Measurements from ENCODE around the gene ASPM.

Gene ASPM, protein sequence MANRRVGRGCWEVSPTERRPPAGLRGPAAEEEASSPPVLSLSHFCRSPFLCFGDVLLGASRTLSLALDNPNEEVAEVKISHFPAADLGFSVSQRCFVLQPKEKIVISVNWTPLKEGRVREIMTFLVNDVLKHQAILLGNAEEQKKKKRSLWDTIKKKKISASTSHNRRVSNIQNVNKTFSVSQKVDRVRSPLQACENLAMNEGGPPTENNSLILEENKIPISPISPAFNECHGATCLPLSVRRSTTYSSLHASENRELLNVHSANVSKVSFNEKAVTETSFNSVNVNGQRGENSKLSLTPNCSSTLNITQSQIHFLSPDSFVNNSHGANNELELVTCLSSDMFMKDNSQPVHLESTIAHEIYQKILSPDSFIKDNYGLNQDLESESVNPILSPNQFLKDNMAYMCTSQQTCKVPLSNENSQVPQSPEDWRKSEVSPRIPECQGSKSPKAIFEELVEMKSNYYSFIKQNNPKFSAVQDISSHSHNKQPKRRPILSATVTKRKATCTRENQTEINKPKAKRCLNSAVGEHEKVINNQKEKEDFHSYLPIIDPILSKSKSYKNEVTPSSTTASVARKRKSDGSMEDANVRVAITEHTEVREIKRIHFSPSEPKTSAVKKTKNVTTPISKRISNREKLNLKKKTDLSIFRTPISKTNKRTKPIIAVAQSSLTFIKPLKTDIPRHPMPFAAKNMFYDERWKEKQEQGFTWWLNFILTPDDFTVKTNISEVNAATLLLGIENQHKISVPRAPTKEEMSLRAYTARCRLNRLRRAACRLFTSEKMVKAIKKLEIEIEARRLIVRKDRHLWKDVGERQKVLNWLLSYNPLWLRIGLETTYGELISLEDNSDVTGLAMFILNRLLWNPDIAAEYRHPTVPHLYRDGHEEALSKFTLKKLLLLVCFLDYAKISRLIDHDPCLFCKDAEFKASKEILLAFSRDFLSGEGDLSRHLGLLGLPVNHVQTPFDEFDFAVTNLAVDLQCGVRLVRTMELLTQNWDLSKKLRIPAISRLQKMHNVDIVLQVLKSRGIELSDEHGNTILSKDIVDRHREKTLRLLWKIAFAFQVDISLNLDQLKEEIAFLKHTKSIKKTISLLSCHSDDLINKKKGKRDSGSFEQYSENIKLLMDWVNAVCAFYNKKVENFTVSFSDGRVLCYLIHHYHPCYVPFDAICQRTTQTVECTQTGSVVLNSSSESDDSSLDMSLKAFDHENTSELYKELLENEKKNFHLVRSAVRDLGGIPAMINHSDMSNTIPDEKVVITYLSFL (N-terminal part only)

DNA sequence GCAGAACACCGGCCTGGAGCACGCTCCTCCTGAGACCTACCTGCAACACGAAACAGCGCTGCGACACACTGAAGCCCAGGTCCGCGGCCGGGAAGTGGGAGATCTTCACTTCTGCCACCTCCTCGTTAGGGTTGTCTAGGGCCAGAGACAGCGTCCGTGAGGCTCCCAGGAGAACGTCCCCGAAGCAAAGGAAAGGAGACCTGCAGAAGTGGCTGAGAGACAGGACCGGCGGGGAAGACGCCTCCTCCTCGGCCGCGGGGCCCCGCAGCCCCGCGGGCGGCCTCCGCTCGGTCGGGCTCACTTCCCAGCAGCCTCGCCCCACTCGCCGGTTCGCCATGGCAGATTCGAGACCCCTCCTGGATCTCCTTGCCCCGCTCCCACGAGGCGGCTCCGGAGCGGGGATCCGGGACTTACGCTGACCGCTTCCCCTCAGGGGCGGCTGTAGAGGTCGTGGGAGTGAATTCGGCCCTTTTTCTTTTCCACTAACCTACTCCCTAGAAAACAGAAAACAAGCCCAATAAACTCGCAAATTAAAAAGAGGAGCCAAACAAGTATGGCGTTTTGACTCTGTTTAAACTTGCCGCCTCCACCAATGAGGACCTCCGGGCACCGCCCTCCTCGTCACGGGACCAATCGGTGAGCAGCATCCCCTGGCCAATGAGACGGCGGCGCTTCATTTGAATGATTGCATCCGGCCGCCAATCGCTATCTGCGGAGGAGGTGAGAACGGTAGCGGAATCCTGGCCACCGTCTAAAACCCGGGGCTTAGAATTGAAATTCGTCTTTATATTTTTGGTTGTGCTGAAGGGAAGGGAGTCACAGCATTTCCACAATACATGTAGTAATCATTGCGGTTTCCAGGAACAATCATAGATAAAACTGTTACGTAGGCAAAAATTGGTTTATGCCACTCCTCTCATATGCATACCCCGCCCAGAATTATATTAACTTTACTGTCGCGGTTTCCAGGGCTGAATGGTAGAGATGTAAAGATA lies at the start of gene ASPM:
Gene ASPM (minus strand): TSS at position 569 of the 995 bp plus-strand sequence. CDS start 232 bp downstream, at position 337.
- H3K9ac ChIP-seq (ENCODE audit: low read length in 2 of 2) = peak within 1 kb of the TSS; percentile 43 to 67
- no peak within 1 kb of the TSS for H3K27ac ChIP-seq (ENCODE audit: low read length)
- H3K4me1 ChIP-seq (ENCODE audit: control insufficient read depth, insufficient read depth, low read length) = peaks cover 8% of the 10 kb centered on the region
- H3K27me3 ChIP-seq (ENCODE audit: control insufficient read depth in 1 of 2, insufficient read depth in 2 of 2, low read length in 2 of 2) = peaks cover 0 to 8% of the 10 kb centered on the region in 2 donors
- H3K9me3 ChIP-seq (ENCODE audit: control insufficient read depth in 2 of 2, low read length in 2 of 2) = no peaks in the 10 kb centered on the region
- H3K36me3 ChIP-seq (ENCODE audit: control insufficient read depth in 2 of 2, insufficient read depth in 2 of 2, low read length in 2 of 2) = no peaks in the 10 kb centered on the region
- H3K4me3 ChIP-seq (ENCODE audit: low read length in 2 of 2) = peak within 1 kb of the TSS; percentile 80 to 99

DNA sequence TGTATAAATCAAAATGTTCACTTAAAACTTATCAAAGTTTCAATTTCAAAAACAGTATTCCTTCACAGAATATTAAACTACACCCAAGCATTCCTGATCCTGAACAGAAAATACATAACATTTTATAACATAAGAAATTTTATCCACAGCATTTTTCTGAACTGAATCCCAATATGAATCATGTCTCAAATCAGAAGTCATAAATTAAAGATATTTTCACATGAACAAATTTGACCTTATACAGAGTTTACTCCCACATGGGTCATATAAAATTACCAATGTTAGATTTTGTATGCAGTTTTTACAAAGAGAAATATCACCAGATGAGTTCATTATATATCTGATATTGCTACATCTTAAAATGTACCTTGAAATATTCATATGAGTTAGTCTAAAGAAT lies 48.6 kb upstream of the ASPM start:
- peaks cover 3% of the 10 kb centered on the region for H3K4me1 ChIP-seq (ENCODE audit: control insufficient read depth, insufficient read depth, low read length)
- no peak overlapping the region for H3K9ac ChIP-seq (ENCODE audit: low read length in 2 of 2)
- no peaks in the 10 kb centered on the region for H3K27me3 ChIP-seq (ENCODE audit: control insufficient read depth in 1 of 2, insufficient read depth in 2 of 2, low read length in 2 of 2)
- H3K36me3 ChIP-seq (ENCODE audit: control insufficient read depth in 2 of 2, insufficient read depth in 2 of 2, low read length in 2 of 2) = no peaks in the 10 kb centered on the region
- no peak overlapping the region for H3K4me3 ChIP-seq (ENCODE audit: low read length in 2 of 2)
- no peaks in the 10 kb centered on the region for H3K9me3 ChIP-seq (ENCODE audit: control insufficient read depth in 2 of 2, low read length in 2 of 2)
- H3K27ac ChIP-seq (ENCODE audit: low read length) = no peak overlapping the region

DNA sequence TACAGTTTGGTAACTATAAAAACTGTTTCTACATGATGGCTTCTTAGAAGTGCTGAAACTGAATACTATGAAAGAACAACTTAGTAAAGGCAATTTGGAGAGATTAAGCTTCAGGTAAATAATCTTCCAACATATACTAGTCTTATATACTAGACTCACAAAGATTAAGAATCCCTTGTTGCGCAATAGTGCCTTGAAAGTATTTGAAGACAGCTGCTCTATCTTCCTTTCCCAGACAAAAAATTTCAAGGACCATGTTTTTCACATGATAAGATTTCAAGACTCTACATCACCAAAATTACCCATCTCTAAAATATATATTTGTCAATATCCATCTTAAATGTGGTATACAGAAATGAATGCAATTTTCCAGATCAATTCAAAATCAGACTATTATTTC lies 37.7 kb upstream of the ASPM start:
- no peaks in the 10 kb centered on the region for H3K9me3 ChIP-seq (ENCODE audit: control insufficient read depth in 2 of 2, low read length in 2 of 2)
- no peaks in the 10 kb centered on the region for H3K27me3 ChIP-seq (ENCODE audit: control insufficient read depth in 1 of 2, insufficient read depth in 2 of 2, low read length in 2 of 2)
- no peak overlapping the region for H3K27ac ChIP-seq (ENCODE audit: low read length)
- H3K36me3 ChIP-seq (ENCODE audit: control insufficient read depth in 2 of 2, insufficient read depth in 2 of 2, low read length in 2 of 2) = peaks cover 13 to 16% of the 10 kb centered on the region in 2 donors
- no peak overlapping the region for H3K4me3 ChIP-seq (ENCODE audit: low read length in 2 of 2)
- H3K4me1 ChIP-seq (ENCODE audit: control insufficient read depth, insufficient read depth, low read length) = no peaks in the 10 kb centered on the region
- no peak overlapping the region for H3K9ac ChIP-seq (ENCODE audit: low read length in 2 of 2)

DNA sequence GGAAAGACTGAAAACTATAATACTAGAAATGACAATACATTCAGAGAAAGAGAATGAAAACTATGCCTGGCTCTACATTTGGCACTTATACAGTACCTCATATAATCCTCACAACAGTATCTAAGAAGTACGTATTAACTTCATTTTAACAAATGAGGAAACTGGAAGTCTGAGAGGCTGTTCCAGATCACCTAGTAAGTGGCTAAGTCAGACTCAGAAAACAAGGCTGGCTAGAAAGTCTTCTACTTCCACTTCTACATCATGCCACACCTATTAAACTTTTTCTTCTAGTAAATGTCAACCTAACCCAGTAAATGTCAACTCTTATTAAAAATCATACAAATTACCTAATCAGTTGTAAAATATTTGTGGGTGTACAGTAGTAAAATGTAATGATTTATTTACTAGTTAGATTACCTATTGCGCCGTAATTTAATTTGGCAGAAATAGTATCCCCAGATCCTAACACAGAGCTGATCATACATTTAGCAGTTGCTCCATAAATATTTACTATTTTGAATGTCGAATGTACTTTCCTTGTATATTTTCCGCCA lies 36.8 kb upstream of the ASPM start:
- Histone ChIP-seq H3K36me3 (ENCODE audit: control insufficient read depth in 2 of 2, insufficient read depth in 2 of 2, low read length in 2 of 2) (peaks cover 13 to 16% of the 10 kb centered on the region in 2 donors), H3K9ac (ENCODE audit: low read length in 2 of 2) (no peak overlapping the region), H3K4me3 (ENCODE audit: low read length in 2 of 2) (no peak overlapping the region)

DNA sequence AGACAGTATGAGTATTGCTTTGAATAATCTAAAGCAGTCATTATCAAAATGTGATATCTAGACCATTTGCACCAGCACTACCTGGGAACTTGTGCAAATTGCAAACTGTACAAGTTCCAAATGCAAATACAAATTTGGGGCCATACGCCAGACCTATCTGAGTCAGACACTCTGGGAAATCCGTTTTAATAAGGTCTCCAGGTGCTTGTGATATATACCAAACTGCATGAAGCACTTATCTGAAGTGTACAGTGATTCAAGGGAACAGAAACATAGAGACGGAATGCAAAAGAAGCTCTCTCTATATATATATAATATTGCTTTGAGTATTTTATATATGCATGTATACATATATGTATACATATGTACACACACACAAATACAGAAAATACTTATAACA lies 36.2 kb upstream of the ASPM start:
- H3K27me3 ChIP-seq (ENCODE audit: control insufficient read depth in 1 of 2, insufficient read depth in 2 of 2, low read length in 2 of 2) = no peaks in the 10 kb centered on the region
- no peak overlapping the region for H3K9ac ChIP-seq (ENCODE audit: low read length in 2 of 2)
- peaks cover 9 to 12% of the 10 kb centered on the region in 2 donors for H3K36me3 ChIP-seq (ENCODE audit: control insufficient read depth in 2 of 2, insufficient read depth in 2 of 2, low read length in 2 of 2)
- no peaks in the 10 kb centered on the region for H3K4me1 ChIP-seq (ENCODE audit: control insufficient read depth, insufficient read depth, low read length)
- H3K9me3 ChIP-seq (ENCODE audit: control insufficient read depth in 2 of 2, low read length in 2 of 2) = no peaks in the 10 kb centered on the region
- H3K27ac ChIP-seq (ENCODE audit: low read length) = no peak overlapping the region
- H3K4me3 ChIP-seq (ENCODE audit: low read length in 2 of 2) = no peak overlapping the region

More for the DNA sequence above, 36.8 kb upstream of the ASPM start:
- H3K9me3 ChIP-seq (ENCODE audit: control insufficient read depth in 2 of 2, low read length in 2 of 2) = no peaks in the 10 kb centered on the region
- no peak overlapping the region for H3K27ac ChIP-seq (ENCODE audit: low read length)
- H3K4me1 ChIP-seq (ENCODE audit: control insufficient read depth, insufficient read depth, low read length) = no peaks in the 10 kb centered on the region
- H3K27me3 ChIP-seq (ENCODE audit: control insufficient read depth in 1 of 2, insufficient read depth in 2 of 2, low read length in 2 of 2) = no peaks in the 10 kb centered on the region

DNA sequence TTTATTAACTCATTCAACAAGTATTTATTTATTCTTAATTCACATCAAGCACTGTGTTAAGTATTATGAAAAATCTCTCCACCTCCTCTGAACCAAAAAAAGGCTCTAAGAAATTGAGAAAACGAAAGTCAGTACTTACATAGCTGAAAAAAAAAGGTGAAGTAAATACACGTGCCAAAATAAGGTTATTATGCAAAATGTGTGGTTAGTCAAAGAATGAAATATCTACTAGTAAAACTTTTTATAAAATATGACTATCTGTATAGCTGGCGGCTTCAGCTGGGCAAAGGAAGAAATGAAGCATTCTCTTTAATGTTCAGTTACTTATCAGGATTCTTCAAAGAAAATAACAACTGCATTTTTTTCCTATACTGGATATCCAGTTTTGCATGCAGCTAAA lies 35.5 kb upstream of the ASPM start:
- Histone ChIP-seq H3K27ac (ENCODE audit: low read length) (no peak overlapping the region), H3K4me3 (ENCODE audit: low read length in 2 of 2) (no peak overlapping the region), H3K27me3 (ENCODE audit: control insufficient read depth in 1 of 2, insufficient read depth in 2 of 2, low read length in 2 of 2) (no peaks in the 10 kb centered on the region), H3K9ac (ENCODE audit: low read length in 2 of 2) (no peak overlapping the region), H3K36me3 (ENCODE audit: control insufficient read depth in 2 of 2, insufficient read depth in 2 of 2, low read length in 2 of 2) (peaks cover 3 to 7% of the 10 kb centered on the region in 2 donors), H3K4me1 (ENCODE audit: control insufficient read depth, insufficient read depth, low read length) (no peaks in the 10 kb centered on the region), H3K9me3 (ENCODE audit: control insufficient read depth in 2 of 2, low read length in 2 of 2) (no peaks in the 10 kb centered on the region)

DNA sequence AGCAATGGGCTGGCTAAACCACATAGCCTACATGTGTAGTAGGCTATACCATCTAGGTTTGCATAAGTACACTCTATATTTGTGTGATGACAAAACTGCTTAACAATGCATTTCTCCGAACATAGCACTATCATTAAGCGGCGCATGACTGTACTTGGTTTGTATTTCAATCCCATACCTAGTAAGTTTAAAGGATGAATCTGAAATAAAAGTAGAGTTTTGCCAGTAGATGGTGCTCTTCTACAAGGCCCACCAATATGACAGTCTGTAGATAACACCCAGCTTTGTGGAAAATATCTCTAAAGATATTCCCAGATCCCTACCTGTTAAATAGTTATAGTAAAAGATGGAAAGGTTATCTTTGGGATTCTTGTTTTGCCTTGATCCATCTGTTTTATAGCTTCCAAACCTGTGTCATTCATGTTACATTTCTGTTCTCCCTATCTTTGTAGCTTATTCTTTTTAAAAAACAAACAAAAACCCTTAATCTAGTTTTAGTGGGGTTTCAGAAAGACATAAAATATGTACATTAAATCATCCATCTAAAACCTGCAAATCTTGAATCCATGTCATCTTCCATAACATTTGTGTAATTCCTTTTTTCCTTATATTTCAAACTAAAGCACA lies 33.9 kb upstream of the ASPM start:
- Histone ChIP-seq H3K36me3 (ENCODE audit: control insufficient read depth in 2 of 2, insufficient read depth in 2 of 2, low read length in 2 of 2) (peaks cover 0 to 4% of the 10 kb centered on the region in 2 donors), H3K4me1 (ENCODE audit: control insufficient read depth, insufficient read depth, low read length) (no peaks in the 10 kb centered on the region), H3K9me3 (ENCODE audit: control insufficient read depth in 2 of 2, low read length in 2 of 2) (no peaks in the 10 kb centered on the region), H3K4me3 (ENCODE audit: low read length in 2 of 2) (no peak overlapping the region), H3K9ac (ENCODE audit: low read length in 2 of 2) (no peak overlapping the region), H3K27me3 (ENCODE audit: control insufficient read depth in 1 of 2, insufficient read depth in 2 of 2, low read length in 2 of 2) (no peaks in the 10 kb centered on the region), H3K27ac (ENCODE audit: low read length) (no peak overlapping the region)

DNA sequence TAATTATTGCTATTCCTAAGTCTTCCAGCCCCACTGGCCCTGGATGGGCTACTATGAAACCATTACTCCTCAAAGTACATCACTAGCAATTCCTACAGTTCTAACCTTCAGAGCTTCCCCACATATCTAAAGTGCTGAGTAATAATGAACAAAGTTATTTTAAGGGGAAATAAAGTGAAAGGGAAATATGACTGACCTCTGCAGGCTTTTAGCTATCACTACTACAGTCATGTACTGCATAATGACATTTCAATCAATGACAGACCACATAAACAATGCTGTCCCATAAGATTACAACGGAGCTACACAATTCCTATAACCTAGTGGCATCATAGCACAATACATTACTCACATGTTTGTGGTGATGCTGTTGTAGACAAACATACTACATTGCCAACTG lies 32.5 kb upstream of the ASPM start:
- peaks cover 0 to 7% of the 10 kb centered on the region in 2 donors for H3K36me3 ChIP-seq (ENCODE audit: control insufficient read depth in 2 of 2, insufficient read depth in 2 of 2, low read length in 2 of 2)
- H3K4me3 ChIP-seq (ENCODE audit: low read length in 2 of 2) = no peak overlapping the region
- no peaks in the 10 kb centered on the region for H3K4me1 ChIP-seq (ENCODE audit: control insufficient read depth, insufficient read depth, low read length)
- no peaks in the 10 kb centered on the region for H3K27me3 ChIP-seq (ENCODE audit: control insufficient read depth in 1 of 2, insufficient read depth in 2 of 2, low read length in 2 of 2)
- H3K27ac ChIP-seq (ENCODE audit: low read length) = no peak overlapping the region
- no peaks in the 10 kb centered on the region for H3K9me3 ChIP-seq (ENCODE audit: control insufficient read depth in 2 of 2, low read length in 2 of 2)
- no peak overlapping the region for H3K9ac ChIP-seq (ENCODE audit: low read length in 2 of 2)

DNA sequence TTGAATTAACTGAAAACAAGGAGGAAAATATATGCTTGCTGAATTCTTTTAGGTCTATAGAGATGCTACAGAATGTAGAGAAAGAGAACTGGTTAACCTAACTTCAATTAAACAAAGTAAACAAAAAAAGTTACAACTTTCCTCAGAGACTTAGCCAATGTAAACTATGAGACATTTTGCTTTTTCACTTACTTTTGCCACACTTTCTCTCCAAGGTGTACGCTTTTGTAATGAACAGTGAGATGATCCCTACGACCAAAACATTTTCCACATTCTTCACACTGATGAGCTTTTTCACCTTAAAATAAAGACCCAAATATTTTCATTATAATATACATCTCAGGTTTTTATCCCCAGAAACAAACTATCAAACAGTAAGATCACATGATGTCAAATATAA lies 28.3 kb upstream of the ASPM start:
- Histone ChIP-seq H3K4me1 (ENCODE audit: control insufficient read depth, insufficient read depth, low read length) (no peaks in the 10 kb centered on the region), H3K36me3 (ENCODE audit: control insufficient read depth in 2 of 2, insufficient read depth in 2 of 2, low read length in 2 of 2) (peaks cover 0 to 8% of the 10 kb centered on the region in 2 donors), H3K27ac (ENCODE audit: low read length) (no peak overlapping the region), H3K27me3 (ENCODE audit: control insufficient read depth in 1 of 2, insufficient read depth in 2 of 2, low read length in 2 of 2) (no peaks in the 10 kb centered on the region), H3K9me3 (ENCODE audit: control insufficient read depth in 2 of 2, low read length in 2 of 2) (no peaks in the 10 kb centered on the region), H3K4me3 (ENCODE audit: low read length in 2 of 2) (no peak overlapping the region), H3K9ac (ENCODE audit: low read length in 2 of 2) (no peak overlapping the region)

Data from stomach smooth muscle (tissue), 2 donors.